GM12865 (cell line): ENCODE data around the gene EID1.

ENCODE experiments used
- DNase-seq: peaks from one replicate; pipeline ENCODE4 v3.0.0; 2010; ENCODE audit warnings: low read depth
- H3K4me3 ChIP-seq: 2 replicates; pipeline ENCODE4 v1.5.1; 2011; ENCODE audit warnings: mild to moderate bottlenecking, low read depth, low read length, control low read depth
- TF ChIP-seq, protein P1 (sequence below): IDR thresholded peaks from 2 replicates; pipeline ENCODE4 v1.5.1; 2011; ENCODE audit warnings: low read length, control low read depth, low read depth, inconsistent platforms; ENCODE audit not compliant: insufficient read depth; ENCODE audit errors: missing control alignments

EID1 gene

DNA sequence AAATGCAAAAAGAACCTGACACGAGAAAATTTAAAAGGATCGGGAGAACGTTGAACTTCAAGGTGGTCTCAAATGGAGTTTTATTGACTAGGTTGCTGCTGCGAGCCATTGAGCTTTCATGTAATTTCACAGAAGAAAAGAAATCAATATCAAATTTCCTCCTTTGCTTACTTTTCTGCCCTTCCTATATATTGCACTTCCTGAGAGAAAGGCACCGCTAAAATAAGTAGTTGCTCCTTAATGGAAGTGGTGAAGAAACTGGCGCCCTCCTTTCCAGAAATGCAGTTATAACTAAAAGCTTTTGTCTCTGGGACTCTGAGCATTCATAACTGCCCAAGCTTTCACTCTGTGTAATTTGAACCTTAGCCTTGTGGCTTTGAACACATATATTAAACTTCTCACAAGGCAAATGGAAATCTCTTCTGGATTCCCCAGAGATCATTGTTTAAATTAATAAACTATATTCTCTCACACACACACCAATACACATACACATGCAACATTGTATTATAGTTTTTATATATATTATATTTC lies 13.4 kb downstream of the EID1 start:
- no peak for DNase-seq
- TF ChIP-seq, protein P1, sequence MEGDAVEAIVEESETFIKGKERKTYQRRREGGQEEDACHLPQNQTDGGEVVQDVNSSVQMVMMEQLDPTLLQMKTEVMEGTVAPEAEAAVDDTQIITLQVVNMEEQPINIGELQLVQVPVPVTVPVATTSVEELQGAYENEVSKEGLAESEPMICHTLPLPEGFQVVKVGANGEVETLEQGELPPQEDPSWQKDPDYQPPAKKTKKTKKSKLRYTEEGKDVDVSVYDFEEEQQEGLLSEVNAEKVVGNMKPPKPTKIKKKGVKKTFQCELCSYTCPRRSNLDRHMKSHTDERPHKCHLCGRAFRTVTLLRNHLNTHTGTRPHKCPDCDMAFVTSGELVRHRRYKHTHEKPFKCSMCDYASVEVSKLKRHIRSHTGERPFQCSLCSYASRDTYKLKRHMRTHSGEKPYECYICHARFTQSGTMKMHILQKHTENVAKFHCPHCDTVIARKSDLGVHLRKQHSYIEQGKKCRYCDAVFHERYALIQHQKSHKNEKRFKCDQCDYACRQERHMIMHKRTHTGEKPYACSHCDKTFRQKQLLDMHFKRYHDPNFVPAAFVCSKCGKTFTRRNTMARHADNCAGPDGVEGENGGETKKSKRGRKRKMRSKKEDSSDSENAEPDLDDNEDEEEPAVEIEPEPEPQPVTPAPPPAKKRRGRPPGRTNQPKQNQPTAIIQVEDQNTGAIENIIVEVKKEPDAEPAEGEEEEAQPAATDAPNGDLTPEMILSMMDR: no peak
- no peak overlapping the region for H3K4me3 ChIP-seq

DNA sequence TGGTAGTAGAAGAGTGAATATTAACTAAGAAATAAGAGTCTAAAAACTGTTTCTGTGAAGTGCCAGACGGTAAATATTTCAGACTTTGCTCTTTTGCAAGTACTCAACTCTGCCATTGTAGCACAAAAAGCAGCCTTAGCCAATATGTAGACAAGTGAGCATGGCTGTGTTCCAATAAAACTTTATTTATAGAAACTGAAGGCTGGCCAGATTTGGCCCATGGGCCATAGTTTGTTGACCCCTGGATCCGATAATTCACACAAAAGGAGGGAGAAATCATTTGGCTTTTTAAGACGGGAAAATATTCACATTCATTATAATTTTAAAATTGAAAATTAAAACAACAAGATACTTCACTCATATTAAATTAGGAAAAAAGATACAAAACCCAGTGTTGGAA lies 15.4 kb downstream of the EID1 start:
- TF ChIP-seq, protein P1: no peak
- H3K4me3 ChIP-seq: no peak overlapping the region
- no peak for DNase-seq

DNA sequence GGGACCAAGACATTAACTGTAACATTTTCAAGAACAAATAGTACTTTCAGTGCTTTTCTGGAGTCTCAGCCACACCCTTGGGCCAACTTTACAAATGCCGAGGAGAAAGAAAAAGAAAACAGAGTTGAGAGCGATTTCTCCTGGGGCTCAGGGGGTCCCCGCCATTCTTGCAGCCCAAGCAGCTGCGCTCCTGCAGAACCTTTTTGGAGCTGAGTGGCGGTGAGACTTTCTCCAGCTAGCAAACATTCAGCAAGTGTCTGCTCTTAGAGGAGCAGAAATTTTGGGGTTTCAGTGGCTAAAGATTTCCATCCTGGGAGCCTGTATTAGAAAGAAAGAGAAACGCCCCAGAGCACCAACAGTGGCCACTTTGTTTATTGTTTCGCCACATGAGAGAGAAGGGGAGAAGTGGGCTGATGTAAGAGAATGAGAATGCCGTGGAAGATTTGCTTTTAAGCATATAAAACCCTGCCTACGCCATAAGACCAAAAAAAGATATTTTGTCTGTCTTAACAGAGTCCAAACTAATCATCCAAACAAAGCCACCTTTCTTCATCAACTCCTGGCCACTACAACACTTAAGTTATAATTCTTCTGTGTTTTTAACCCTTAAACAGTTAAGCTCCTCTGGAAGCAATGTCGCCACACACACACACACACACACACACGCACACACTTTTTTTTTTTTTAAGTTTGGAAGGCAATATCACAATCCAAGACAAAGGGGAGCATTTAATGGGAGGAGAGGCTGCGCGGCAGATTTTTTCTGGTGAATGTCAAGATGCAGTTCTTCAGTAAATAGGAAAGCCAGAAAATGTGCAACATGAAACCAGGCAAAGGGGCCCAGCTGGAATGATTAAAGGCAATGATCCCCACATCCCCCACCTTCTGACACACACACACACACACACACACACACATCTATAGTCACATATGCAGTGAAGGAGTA lies 19.2 kb downstream of the EID1 start:
- H3K4me3 ChIP-seq: no peak overlapping the region
- DNase-seq: no peak
- TF ChIP-seq, protein P1: no peak

DNA sequence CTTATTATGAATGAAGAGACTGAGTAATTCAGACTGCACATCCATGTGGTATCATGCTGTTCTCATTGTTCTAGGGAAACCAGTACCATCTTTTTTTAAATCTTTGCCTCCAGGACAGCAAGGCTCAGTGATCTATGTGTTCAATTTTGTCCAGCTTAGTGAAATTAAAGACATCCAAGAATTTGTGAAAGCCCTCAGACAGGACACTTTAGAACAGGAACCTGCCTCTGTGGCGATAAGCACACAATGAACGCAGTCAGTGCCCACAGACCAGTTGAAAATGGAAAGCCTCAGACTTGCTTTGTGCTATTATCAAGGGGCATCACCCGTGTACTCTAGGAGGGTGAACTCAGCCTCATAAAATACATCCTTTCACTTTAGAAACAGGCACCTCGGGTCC lies 20.1 kb downstream of the EID1 start:
- no peak for DNase-seq
- H3K4me3 ChIP-seq: no peak overlapping the region
- TF ChIP-seq, protein P1: no peak

DNA sequence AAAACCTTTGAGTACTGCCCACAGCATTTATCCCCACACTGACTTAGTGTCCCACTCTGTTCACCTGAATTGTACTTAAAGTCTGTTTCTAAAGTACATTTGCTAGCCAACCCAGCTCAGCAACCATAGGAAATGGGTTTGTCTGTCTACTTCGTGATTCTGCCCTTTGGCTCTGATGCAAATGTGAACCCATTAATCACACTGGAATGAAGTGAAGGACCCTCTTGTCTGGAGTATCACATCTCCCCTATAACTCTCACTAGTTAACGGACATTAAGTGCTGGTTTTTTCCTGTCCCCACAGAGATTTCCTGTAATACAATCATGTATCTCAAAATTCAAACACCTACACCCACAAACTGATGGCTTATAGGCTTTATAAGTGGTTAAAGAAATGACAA lies 20.5 kb downstream of the EID1 start:
- H3K4me3 ChIP-seq: no peak overlapping the region
- no peak for DNase-seq
- TF ChIP-seq, protein P1: no peak

DNA sequence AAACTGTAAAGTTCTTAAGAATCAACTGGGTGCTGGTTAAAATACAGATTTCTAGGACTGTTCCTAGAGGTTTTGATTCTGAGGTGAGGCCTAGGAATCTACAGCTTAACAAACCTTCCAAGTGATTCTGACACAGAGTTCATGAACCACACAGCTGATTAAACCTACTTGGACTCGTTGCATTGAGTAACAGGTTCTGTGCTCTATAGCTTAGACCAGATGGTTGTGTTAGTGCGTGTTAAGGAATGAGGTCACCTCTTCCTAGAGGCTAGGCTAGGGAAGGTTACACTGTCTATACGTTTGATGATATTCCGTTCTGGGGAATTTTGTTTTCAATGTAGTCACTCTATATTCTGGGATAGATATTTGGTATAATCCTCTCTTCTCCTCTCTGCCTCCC lies 21.9 kb downstream of the EID1 start:
- no peak overlapping the region for H3K4me3 ChIP-seq
- TF ChIP-seq, protein P1: no peak
- no peak for DNase-seq

DNA sequence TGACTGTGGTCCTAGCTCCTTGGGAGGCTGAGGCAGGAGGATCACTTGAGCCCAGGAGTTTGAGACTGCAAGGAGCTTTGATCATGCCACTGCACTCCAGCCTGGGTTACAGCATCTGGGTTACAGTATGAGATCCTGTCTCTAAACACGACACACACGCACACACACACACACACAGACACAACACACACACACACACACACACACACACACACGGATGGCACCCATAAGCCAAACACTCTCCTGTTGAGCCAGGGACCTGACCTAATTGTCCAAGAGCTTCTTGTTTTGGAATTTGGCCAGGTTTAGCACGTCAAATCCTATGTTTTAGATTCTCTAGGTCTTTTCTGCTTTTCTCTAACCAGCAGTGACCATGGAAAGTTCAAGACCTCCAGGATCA lies 26.8 kb downstream of the EID1 start:
- no peak for DNase-seq
- H3K4me3 ChIP-seq: no peak overlapping the region
- TF ChIP-seq, protein P1: no peak
